Measurements from ENCODE around the gene ZNF646.

The ZNF646 gene

DNA sequence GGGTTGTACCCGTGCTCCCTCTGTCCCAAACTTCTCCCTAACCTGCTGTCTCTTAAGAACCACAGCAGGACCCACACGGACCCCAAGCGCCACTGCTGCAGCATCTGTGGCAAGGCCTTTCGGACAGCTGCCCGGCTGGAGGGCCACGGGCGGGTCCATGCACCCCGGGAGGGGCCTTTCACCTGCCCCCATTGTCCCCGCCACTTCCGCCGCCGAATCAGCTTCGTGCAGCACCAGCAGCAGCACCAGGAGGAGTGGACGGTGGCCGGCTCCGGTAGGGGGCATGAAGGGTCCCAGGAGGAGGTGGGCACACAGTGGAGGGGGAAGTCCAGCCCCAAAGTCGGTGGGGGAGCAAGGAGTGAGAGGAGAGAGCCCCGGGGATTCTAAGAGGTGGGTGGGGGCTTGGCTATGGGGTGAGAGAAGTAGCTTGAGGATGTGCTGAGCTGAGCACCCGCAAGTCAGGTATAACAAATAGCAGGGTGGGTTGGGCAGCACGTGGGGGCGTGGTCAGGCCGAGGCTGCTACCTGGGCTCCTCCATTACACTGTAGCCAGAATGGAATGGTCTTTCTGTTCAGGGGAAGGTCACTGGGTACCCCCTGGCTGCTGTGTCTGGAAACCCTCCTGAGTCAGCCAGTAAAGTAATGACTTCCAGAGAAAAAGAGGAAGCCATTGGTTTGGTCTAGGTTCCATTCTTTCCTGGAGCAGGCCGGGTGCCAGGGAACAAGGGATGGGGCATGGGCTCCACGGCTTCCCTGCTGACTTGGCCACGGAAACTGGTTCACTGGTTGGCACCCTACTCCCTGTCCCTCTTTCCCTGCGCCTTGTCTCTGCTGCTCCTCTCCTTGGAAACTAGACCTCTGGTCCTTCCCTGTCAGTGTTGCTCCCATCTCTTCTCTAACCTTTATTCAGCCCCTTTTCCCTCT lies 7.5 kb downstream of the ZNF646 start:
- no peaks in the 10 kb centered on the region for H3K27me3 ChIP-seq (ENCODE audit: control insufficient read depth, insufficient read depth, low read length)
- peaks cover 50% of the 10 kb centered on the region for H3K36me3 ChIP-seq (ENCODE audit: control insufficient read depth, insufficient read depth, low read length)
- no peak overlapping the region for H3K4me3 ChIP-seq (ENCODE audit: low read depth, low read length)
- H3K9ac ChIP-seq (ENCODE audit: low read depth, low read length): peak overlapping the region; percentile 3
- no peaks in the 10 kb centered on the region for H3K4me1 ChIP-seq (ENCODE audit: control insufficient read depth, insufficient read depth, low read length)
- H3K9me3 ChIP-seq (ENCODE audit: control insufficient read depth, insufficient read depth, low read length): no peaks in the 10 kb centered on the region

DNA sequence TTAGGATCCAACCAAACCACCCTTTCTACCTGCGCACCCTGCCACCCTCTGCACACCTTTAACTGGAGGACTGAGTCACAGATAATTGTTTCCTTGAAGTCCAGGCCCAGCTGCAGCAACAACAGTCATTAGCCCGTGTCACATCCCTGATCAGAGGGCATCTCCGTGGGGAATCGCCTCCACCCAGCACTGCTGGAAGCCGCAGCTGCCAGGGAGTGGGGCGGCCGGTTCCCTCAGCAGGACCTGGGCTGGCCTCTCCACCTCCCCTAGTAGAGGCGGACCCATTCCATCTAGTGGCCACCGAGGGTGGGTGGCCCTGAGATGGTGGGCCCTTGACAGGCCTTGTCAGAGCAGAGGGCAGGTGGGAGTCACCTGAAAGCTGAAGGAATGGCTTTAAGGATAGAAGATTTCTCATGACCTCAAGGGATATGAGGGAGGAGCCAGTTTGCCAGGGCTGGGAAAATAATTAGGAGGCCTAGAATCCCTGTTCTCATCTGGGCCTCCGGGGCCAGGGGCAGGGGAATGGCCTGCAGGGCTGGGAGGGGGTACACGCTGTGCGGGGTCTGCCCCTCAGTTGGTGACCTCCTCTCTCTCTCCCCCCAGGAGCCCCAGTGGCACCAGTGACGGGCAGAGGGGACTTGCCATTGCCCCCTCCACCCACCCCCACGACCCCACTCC lies 8.3 kb downstream of the ZNF646 start:
- no peak overlapping the region for H3K4me3 ChIP-seq (ENCODE audit: low read depth, low read length)
- H3K9me3 ChIP-seq (ENCODE audit: control insufficient read depth, insufficient read depth, low read length): no peaks in the 10 kb centered on the region
- peaks cover 42% of the 10 kb centered on the region for H3K36me3 ChIP-seq (ENCODE audit: control insufficient read depth, insufficient read depth, low read length)
- no peaks in the 10 kb centered on the region for H3K4me1 ChIP-seq (ENCODE audit: control insufficient read depth, insufficient read depth, low read length)
- H3K9ac ChIP-seq (ENCODE audit: low read depth, low read length): peak overlapping the region; percentile 3
- no peaks in the 10 kb centered on the region for H3K27me3 ChIP-seq (ENCODE audit: control insufficient read depth, insufficient read depth, low read length)

DNA sequence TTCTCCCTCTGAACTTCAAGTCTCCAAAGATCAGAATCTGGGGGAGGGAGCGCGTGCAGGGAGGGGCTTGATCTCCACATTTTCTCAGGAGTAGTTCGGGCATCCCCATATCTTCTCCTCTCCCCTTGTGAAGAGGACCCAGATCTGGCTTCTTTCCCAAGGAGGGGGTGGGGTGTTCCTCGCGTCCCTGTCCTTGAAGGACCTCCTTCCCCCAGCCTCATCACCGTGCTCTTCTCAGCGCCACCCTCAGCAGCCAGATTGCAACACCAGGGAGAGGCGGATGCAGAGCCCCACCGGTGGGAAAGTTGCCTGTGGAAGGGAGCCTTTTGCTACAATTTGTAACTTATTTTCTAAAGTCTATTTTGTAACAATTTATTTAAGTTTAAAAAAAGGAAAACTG lies 8.9 kb downstream of the ZNF646 start:
- Histone ChIP-seq H3K4me3 (ENCODE audit: low read depth, low read length) (no peak overlapping the region), H3K9me3 (ENCODE audit: control insufficient read depth, insufficient read depth, low read length) (no peaks in the 10 kb centered on the region), H3K9ac (ENCODE audit: low read depth, low read length) (no peak overlapping the region), H3K27me3 (ENCODE audit: control insufficient read depth, insufficient read depth, low read length) (no peaks in the 10 kb centered on the region), H3K4me1 (ENCODE audit: control insufficient read depth, insufficient read depth, low read length) (no peaks in the 10 kb centered on the region), H3K36me3 (ENCODE audit: control insufficient read depth, insufficient read depth, low read length) (peaks cover 36% of the 10 kb centered on the region)

DNA sequence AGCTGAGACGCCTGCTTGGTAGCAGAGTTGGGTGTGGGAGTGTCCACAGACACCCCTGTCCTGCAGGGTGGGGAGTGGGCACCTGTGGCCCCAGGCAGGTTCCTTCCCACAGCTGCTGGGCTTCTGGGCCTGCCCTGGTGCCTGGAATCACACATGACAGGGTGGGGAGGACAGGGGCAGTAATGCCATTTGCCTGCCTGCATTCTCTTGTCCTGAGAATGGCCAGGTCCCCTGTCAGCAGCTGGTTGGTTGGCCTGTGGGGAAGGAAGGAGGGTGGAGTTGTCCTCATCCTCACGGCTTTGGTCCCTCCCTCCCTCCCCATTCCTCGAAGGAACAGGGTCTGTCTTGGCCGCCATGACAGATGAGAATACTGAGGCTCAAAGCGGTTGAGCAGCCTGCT lies 9.3 kb downstream of the ZNF646 start:
- no peaks in the 10 kb centered on the region for H3K9me3 ChIP-seq (ENCODE audit: control insufficient read depth, insufficient read depth, low read length)
- no peaks in the 10 kb centered on the region for H3K27me3 ChIP-seq (ENCODE audit: control insufficient read depth, insufficient read depth, low read length)
- no peaks in the 10 kb centered on the region for H3K4me1 ChIP-seq (ENCODE audit: control insufficient read depth, insufficient read depth, low read length)
- peaks cover 35% of the 10 kb centered on the region for H3K36me3 ChIP-seq (ENCODE audit: control insufficient read depth, insufficient read depth, low read length)
- no peak overlapping the region for H3K9ac ChIP-seq (ENCODE audit: low read depth, low read length)
- H3K4me3 ChIP-seq (ENCODE audit: low read depth, low read length): no peak overlapping the region

DNA sequence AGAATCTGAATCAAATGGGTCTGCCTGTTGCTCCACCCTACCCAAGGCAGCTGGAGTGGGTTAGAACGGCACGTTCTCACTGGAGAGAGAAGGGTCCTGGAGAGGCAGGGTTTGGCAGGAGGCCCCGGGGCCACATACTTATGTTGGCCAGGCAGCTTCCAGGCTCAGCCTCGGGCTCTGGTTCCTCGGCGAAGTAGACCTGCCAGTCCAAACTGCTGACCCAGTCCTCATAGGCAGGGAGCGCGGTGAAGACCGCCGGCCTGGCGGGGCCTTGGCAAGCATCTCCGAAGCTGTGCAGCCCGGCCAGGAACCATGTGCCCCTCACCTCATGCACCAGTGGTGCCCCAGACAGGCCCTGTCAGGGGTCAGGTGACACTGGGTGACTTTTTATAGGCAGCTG lies 9.8 kb downstream of the ZNF646 start:
- Histone ChIP-seq H3K36me3 (ENCODE audit: control insufficient read depth, insufficient read depth, low read length) (peaks cover 33% of the 10 kb centered on the region), H3K9me3 (ENCODE audit: control insufficient read depth, insufficient read depth, low read length) (no peaks in the 10 kb centered on the region), H3K4me3 (ENCODE audit: low read depth, low read length) (no peak overlapping the region), H3K9ac (ENCODE audit: low read depth, low read length) (no peak overlapping the region), H3K27me3 (ENCODE audit: control insufficient read depth, insufficient read depth, low read length) (no peaks in the 10 kb centered on the region), H3K4me1 (ENCODE audit: control insufficient read depth, insufficient read depth, low read length) (no peaks in the 10 kb centered on the region)

DNA sequence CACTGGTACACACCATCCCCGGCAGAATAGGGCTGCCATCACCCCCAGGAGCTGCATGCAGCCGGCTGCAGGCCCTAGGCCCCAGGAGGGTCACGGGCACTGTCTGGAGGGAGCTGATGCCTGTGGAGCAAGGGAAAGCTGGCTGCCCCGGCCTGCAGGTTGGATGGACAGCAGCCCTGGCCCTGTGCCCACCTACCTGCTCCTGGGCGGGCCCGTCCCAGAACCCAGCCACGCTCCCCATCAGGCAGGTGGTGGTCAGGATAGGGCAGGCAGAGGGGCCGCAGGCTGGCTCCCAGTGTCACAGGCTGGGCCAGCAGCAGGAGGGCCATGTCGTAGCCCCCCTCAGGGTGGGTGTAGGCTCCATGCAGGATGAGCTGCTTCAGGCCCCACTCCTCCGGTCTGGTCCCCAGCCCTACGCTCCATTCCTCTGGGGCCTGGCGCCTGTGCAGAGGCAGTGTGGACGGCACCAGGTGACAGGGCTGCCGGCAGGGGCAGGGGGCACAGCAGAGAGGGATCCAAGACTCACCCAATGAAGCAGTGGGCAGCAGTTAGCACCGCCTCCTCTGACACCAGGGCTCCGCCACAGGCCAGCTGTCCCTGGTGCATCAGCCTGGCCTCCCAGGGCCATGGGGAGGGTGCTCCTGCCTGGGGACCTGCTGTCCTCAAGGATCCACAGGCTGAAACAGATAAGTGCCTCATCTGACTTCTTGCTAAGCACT lies 10.5 kb downstream of the ZNF646 start:
- no peaks in the 10 kb centered on the region for H3K9me3 ChIP-seq (ENCODE audit: control insufficient read depth, insufficient read depth, low read length)
- H3K9ac ChIP-seq (ENCODE audit: low read depth, low read length): no peak overlapping the region
- H3K27me3 ChIP-seq (ENCODE audit: control insufficient read depth, insufficient read depth, low read length): no peaks in the 10 kb centered on the region
- H3K4me1 ChIP-seq (ENCODE audit: control insufficient read depth, insufficient read depth, low read length): no peaks in the 10 kb centered on the region
- no peak overlapping the region for H3K4me3 ChIP-seq (ENCODE audit: low read depth, low read length)
- peaks cover 25% of the 10 kb centered on the region for H3K36me3 ChIP-seq (ENCODE audit: control insufficient read depth, insufficient read depth, low read length)

DNA sequence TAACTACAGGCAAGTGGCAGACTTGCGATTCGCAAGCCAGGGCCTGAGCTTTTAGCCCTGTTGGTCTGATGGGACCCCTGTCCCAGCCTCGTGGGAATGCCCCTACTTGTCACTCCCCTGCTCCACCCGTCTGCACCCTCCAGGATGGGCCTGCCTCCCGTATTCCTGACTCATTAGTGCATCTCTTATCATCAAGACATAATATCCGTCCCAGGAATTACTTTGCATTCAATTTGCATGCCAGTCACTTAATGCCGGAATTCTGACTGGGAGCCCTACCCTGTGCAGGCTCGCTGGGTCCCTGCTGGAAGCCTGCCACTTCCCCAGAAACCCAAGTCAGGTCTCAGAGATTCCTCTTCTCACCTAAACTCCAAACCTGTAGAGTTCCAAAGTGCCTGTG lies 11.2 kb downstream of the ZNF646 start:
- Histone ChIP-seq H3K9ac (ENCODE audit: low read depth, low read length) (no peak overlapping the region), H3K4me3 (ENCODE audit: low read depth, low read length) (no peak overlapping the region), H3K9me3 (ENCODE audit: control insufficient read depth, insufficient read depth, low read length) (no peaks in the 10 kb centered on the region), H3K36me3 (ENCODE audit: control insufficient read depth, insufficient read depth, low read length) (peaks cover 20% of the 10 kb centered on the region), H3K4me1 (ENCODE audit: control insufficient read depth, insufficient read depth, low read length) (no peaks in the 10 kb centered on the region), H3K27me3 (ENCODE audit: control insufficient read depth, insufficient read depth, low read length) (no peaks in the 10 kb centered on the region)

DNA sequence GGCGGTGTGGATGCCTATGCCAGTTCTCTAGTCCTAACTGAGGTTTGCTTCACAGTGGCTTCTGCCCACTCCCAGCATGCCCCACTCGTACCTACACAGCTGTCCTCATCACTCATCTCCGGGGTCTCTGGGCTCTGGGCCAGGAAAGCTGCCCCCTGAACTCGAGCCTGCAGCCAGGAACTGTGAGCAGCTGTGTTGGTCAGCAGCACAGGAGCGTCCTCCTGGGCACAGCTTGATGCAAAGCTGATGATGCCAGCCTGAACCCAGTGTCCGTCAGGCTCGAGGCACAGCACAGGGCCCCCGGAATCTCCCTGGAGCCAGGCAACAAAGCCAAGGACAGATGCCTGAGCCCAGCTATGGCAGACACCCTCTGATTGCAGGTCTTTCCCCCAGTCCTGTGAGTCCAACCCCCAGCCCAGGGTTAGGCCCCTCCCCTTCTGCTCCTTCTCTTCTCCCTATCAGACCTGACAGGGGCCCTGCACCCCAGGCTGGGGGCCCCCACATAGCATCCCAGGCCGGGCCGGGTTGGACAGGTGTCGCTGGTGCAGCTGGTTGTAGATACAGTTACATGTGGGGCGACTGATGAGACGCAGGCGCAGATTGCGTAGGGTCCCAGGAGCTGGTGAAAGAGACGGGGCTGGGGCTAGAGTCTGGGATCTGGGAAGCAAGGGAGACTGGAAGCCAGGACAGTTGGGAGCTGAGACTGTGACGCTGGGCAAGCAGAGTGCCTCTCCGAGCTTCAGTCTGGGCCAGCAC lies 11.8 kb downstream of the ZNF646 start:
- H3K4me1 ChIP-seq (ENCODE audit: control insufficient read depth, insufficient read depth, low read length): no peaks in the 10 kb centered on the region
- H3K36me3 ChIP-seq (ENCODE audit: control insufficient read depth, insufficient read depth, low read length): peaks cover 20% of the 10 kb centered on the region
- H3K9me3 ChIP-seq (ENCODE audit: control insufficient read depth, insufficient read depth, low read length): no peaks in the 10 kb centered on the region
- H3K9ac ChIP-seq (ENCODE audit: low read depth, low read length): no peak overlapping the region
- no peak overlapping the region for H3K4me3 ChIP-seq (ENCODE audit: low read depth, low read length)
- H3K27me3 ChIP-seq (ENCODE audit: control insufficient read depth, insufficient read depth, low read length): no peaks in the 10 kb centered on the region

DNA sequence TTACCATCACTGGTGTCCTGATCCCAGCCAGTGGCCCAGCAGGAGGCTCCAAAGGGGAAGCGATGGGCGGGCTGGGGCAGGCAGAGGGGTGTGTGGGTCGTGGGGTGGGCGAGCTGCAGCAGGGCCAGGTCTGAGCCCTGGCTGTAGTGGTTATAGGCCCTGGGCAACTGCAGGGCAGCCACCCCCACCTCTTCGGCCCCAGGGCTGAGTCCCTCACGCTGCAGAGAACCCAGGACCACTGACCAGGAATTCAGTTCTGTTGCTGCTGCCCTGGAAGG lies 12.3 kb downstream of the ZNF646 start:
- H3K27me3 ChIP-seq (ENCODE audit: control insufficient read depth, insufficient read depth, low read length): no peaks in the 10 kb centered on the region
- H3K4me3 ChIP-seq (ENCODE audit: low read depth, low read length): no peak overlapping the region
- H3K9ac ChIP-seq (ENCODE audit: low read depth, low read length): no peak overlapping the region
- peaks cover 18% of the 10 kb centered on the region for H3K36me3 ChIP-seq (ENCODE audit: control insufficient read depth, insufficient read depth, low read length)
- no peaks in the 10 kb centered on the region for H3K9me3 ChIP-seq (ENCODE audit: control insufficient read depth, insufficient read depth, low read length)
- no peaks in the 10 kb centered on the region for H3K4me1 ChIP-seq (ENCODE audit: control insufficient read depth, insufficient read depth, low read length)

DNA sequence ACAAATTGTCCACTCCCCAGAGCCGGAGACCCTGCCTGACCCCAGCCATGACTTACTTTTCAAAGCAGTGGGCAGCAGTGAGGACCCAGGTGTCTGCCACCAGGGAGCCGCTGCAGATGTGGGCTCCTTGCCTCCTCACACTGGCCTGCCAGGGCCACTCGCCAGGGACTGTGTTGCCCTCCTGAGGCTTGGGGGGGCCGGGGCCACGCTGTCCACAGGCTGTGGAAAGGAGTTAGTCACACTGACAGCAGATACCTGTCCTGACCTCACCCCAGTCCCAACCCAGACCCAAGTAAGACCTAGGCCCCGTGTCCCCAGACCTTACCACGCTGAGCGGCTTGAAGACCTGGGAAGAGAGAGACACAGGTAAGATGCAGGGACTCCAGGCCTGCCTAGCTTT lies 13.3 kb downstream of the ZNF646 start:
- Histone ChIP-seq H3K36me3 (ENCODE audit: control insufficient read depth, insufficient read depth, low read length) (peaks cover 10% of the 10 kb centered on the region), H3K4me1 (ENCODE audit: control insufficient read depth, insufficient read depth, low read length) (no peaks in the 10 kb centered on the region), H3K27me3 (ENCODE audit: control insufficient read depth, insufficient read depth, low read length) (no peaks in the 10 kb centered on the region), H3K9ac (ENCODE audit: low read depth, low read length) (no peak overlapping the region), H3K9me3 (ENCODE audit: control insufficient read depth, insufficient read depth, low read length) (no peaks in the 10 kb centered on the region), H3K4me3 (ENCODE audit: low read depth, low read length) (no peak overlapping the region)

DNA sequence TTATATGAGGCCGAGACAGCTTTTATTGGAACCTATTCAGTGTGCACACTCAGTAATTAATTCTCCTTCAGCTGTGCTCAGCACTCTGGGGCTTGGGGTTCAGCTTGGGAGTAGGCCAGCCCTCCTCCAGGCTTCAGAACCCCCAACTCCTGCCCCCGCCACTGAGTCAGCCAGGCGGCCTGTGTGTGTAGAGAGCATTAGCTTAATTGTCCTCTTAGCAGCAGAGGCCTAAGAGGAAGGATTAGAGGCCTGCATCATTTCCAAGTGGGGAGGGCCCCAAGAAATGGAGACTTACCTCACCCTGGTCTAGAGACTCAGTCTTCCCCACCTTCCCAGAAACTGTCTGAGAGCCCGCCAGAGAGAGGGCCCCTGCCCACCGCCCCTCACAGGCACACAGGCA lies 13.7 kb downstream of the ZNF646 start:
- Histone ChIP-seq H3K9me3 (ENCODE audit: control insufficient read depth, insufficient read depth, low read length) (no peaks in the 10 kb centered on the region), H3K36me3 (ENCODE audit: control insufficient read depth, insufficient read depth, low read length) (peaks cover 10% of the 10 kb centered on the region), H3K4me3 (ENCODE audit: low read depth, low read length) (no peak overlapping the region), H3K9ac (ENCODE audit: low read depth, low read length) (no peak overlapping the region), H3K27me3 (ENCODE audit: control insufficient read depth, insufficient read depth, low read length) (no peaks in the 10 kb centered on the region), H3K4me1 (ENCODE audit: control insufficient read depth, insufficient read depth, low read length) (no peaks in the 10 kb centered on the region)
